GM21723 (cell line): ENCODE results near the gene TMEM114.

Experiments used
- ATAC-seq: cut with Tn5 transposase; IDR thresholded peaks from one replicate; pipeline ENCODE4 v1.9.1; 2021; ENCODE audit warnings: mild to moderate bottlenecking, moderate library complexity; ENCODE audit not compliant: unreplicated experiment

TMEM114 gene

GRCh38 chr16:8589900-8590688 is at the start of gene TMEM114:
TSS of gene TMEM114 (minus strand) at chr16:8590511. CDS start at chr16:8589838, 673 bp downstream.
- no peak for ATAC-seq

DNA sequence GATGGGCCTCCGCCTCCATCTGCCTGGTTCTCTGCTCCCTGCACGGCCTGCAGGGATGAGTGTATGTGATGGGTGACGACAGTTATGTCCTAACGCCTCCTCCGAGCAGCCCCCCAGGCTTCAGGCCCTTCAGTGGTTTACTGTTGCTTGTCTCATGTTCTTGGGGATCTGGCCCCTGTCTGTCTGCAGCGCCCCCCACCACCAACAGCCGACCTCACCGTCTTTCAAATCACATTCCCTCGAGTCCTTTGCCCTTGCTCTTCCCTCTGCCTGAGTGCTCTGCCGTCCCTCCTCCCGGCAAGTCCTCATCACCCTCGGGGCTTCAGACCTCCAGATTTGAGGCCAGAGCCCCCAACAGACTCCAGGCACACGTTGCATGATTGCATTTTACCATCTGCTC is 49.4 kb upstream of the TMEM114 start:
- ATAC-seq: no peak

GRCh38 chr16:8634991-8635736 is 44.9 kb upstream of the TMEM114 start:
- no peak for ATAC-seq

DNA sequence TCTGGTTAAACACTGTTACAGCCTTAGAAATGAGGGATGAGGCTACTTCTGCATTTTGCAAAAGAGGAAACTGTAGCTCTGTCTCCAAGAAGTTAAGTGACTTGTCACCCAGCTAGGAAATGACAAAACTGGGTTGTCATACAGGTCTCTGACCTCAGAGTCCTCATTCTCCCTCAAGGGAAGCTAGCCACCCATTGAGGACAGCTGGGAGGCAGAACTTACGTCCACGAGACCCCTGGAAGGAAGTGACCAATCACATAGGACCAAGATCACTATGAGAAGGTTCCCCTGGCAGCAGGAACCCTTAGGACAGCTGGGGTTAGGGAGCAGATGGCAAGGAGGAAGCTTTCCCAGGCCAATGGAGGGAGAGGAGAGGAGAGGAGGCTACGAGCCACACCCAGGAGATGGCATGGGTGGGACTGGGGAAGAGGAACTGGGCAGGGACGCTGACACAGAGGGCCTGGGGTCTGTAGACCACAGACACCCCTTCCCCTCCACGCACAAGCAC is 42.4 kb upstream of the TMEM114 start:
- ATAC-seq: no peak

GRCh38 chr16:8631818-8632465 is 41.6 kb upstream of the TMEM114 start:
- ATAC-seq: no peak

DNA sequence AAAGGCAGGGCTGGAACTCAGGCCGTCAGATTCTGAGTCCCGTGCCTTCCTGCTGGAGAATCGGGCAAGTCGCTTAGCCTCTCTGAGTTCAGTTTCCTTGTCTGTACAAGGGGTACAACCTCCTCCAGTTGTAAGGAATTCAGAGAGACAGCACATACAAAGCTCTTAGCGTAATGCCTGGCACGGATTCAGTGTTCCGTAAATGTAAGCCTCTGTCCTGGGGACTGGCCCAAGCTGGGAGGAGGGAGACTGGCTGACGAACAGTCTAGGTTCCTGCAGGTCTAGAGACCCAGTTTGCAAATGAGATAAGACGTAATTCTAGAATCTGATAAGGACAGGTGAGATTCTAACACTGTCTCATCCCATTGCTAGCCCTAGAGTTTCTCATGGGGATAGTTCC is 41.1 kb upstream of the TMEM114 start:
- ATAC-seq: no peak

DNA sequence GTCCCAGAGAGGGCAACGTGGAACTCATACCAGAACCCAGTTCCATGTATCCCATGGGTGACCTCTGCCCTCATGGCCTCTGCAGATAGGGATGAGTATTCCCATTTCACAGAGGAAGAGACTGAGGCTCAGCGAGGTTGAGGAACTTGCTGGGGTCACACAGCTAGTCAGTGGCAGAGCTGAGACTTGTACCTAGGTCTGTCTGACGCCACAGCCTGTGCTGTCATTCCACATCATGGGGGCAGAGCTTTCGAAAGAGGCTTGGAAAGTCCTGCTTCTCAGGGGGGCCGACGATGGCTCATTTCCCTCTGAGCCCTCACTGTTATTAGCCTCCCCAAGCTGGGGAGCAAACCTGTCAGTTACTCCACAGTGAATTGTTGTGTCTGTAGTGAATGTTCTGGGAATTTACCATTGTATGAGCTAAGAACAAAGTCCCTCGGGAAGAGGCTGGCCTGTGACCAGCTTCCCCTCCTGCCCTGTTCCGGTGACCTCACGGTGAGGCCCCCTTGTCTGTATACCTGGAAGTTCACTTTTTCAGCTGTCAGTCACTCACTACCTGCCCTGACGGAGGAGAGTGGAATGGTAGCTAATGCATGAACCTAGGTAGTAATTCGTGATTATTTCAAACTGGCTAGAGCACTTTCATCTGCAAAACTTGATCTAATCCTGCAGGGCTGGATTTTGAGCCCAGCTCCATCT is 40.1 kb upstream of the TMEM114 start:
- ATAC-seq: no peak

- ATAC-seq: no peak
These were observed 38.8 kb upstream of the TMEM114 start for GRCh38 chr16:8628981-8629725.

GRCh38 chr16:8627456-8627855 is 37.1 kb upstream of the TMEM114 start:
- ATAC-seq: no peak

DNA sequence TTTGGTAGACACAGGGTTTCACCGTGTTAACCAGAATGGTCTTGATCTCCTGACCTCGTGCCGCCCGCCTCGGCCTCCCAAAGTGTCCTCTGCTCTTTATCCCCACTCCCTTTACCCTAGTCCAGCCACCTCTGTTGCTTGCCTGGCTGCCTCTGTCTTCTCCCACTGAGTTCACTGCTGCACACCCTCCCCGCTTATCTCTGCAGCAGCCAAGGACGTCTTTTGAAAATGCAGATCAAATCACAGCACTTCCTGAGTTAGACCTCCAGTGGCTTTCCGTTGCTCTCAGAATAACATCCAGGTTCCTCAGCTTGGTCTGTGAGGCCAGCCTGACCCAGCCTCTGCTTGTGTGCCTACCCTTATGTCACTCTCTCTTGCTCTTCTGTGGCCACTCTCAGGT is 36.6 kb upstream of the TMEM114 start:
- ATAC-seq: no peak

GRCh38 chr16:8625491-8626087 is 35.3 kb upstream of the TMEM114 start:
- ATAC-seq: no peak

DNA sequence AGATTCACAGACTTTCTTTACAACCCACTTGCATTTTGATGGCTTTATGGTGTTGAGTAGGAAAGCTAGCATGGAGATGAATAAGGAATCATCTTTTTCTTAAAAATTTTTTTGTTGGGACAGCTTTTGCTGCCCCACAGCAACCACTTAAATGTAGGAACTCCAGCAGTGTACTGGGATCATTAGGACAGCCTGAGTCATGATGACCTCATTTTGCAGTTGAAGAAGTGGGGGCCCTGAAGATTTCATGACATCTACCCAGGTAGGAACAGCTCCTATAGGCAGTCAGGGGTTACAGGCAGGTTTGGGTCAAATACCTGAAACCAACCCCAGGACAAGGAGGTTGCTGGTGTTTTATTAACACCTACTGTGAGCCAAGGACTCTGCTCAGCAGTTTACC is 33.3 kb upstream of the TMEM114 start:
- ATAC-seq: no peak

GRCh38 chr16:8622315-8622656 is 32.0 kb upstream of the TMEM114 start:
- peak; percentile 15 for ATAC-seq

GRCh38 chr16:8621572-8622314 is 31.4 kb upstream of the TMEM114 start, which contains the start of gene METTL22:
TSS of gene METTL22 (plus strand) at chr16:8621698. CDS start at chr16:8625666, 3,968 bp downstream.
- ATAC-seq: peak; percentile 91

GRCh38 chr16:8621222-8621571 is 30.9 kb upstream of the TMEM114 start:
- no peak for ATAC-seq

- no peak for ATAC-seq
These were observed 30.2 kb upstream of the TMEM114 start for GRCh38 chr16:8620535-8620934.

DNA sequence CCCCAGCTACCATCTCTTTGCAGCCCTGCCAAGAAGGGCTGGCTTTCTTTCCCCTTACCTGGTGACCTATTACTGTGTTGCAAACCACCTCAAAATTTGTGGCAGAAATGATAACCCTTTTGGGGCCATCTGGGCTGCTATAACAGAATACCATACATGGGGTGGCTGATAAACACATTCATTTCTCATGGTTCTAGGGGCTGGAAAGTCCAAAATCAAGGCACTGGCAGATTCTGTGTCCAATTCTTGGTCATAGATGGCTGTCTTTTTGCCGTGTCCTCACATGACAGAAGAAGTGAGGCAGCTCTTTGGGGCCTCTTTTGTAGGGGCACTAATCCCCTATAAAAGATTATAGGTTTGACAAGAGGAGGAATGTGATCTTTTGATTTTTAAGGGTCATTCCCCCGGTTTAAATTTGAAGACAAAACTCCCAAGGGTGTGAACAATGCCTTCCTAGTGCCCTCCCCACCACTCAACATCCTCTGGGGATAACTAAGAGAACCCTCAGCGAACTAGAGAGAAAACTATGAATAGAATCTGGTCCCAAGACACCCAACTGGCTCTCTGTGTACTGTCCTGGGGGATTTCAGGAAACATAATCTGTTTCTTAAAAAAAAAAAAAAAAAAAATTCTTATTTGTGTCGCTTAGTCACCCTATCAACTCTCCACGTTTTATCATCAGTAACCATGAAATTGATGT is 29.5 kb upstream of the TMEM114 start:
- ATAC-seq: no peak

DNA sequence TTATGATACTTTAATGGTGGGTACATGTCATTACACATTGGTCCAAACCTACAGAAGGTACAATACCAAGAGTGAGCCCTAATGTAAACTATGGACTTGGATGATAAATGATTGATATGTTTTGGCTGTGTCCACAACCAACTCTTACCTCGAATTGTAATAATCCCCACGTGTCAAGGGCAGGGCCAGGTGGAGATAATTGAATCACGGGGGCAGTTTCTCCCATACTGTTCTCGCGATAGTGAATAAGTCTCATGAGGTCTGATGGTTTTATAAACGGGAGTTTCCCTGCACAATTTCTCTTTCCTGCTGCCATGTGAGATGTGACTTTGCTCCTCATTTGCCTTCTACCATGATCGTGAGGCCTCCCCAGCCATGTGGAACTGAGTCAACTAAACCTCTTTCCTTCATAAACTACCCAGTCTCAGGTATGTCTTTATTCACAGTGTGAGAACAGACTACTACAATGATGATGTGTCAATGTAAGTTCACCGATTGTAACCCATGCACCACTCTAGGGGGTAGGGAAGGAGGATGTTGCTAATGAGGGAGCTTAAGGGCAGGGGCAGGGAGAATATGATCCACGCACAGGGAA is 24.2 kb upstream of the TMEM114 start:
- no peak for ATAC-seq
